ENCODE measurements around the gene MED12L. TPM values are rescaled to one million over a fixed set of nuclear protein-coding genes. Genes with fewer than 3 reads are reported as not detected.

MED12L gene
- total RNA-seq, 2 experiments from 2014 or later = 12.6 to 32.7 TPM

GRCh38 chr3:151460774-151461450, 375.4 kb downstream of the MED12L start, which contains the start of gene IGSF10:
Gene IGSF10, minus strand, starts transcription at chr3:151461061. Its CDS starts 2,352 bp downstream, at chr3:151458709.
- no peaks in the 10 kb centered on the region for H3K4me1 ChIP-seq (ENCODE audit: insufficient read depth, low read length, poor library complexity, severe bottlenecking)
- POLR2A ChIA-PET = interaction anchor here (0.7 to 1.2 kb wide), 2 partner anchors 18 to 1941 kb away, joined by 3 read pairs; no protein-coding TSS in a partner anchor
- H3K9me3 ChIP-seq (ENCODE audit: low read length) = no peaks in the 10 kb centered on the region
- H2AFZ ChIP-seq (ENCODE audit: low read length) = no peak within 1 kb of the TSS
- intact Hi-C loops (cut with micrococcal nuclease; ENCODE audit: unreplicated experiment) = loop anchor here (10.0 kb wide), 1 partner anchor 454 kb away; no protein-coding TSS in a partner anchor
- H3K9me2 ChIP-seq (ENCODE audit: insufficient read depth, low read length) = no peaks in the 10 kb centered on the region
- H3K4me3 ChIP-seq (ENCODE audit: low read depth, low read length, poor library complexity, severe bottlenecking) = no peak within 1 kb of the TSS
- CTCF ChIA-PET (ENCODE audit: unreplicated experiment) = no interaction called here
- no peak within 1 kb of the TSS for H3K27ac ChIP-seq (ENCODE audit: low read depth, low read length, poor library complexity, severe bottlenecking)
- no TSS peak for BruUV-seq (replicated peaks)
- no peaks in the 10 kb centered on the region for H4K20me1 ChIP-seq (ENCODE audit: insufficient read depth, low read length)
- no peaks in the 10 kb centered on the region for H3K79me2 ChIP-seq (ENCODE audit: insufficient read depth, low read depth, low read length)
- TF ChIP-seq EZH2phosphoT487 (IDR thresholded peaks at IDR 0.05; ENCODE audit: borderline replicate concordance, low read depth, low read length) = no peak
- TF ChIP-seq, protein P1, sequence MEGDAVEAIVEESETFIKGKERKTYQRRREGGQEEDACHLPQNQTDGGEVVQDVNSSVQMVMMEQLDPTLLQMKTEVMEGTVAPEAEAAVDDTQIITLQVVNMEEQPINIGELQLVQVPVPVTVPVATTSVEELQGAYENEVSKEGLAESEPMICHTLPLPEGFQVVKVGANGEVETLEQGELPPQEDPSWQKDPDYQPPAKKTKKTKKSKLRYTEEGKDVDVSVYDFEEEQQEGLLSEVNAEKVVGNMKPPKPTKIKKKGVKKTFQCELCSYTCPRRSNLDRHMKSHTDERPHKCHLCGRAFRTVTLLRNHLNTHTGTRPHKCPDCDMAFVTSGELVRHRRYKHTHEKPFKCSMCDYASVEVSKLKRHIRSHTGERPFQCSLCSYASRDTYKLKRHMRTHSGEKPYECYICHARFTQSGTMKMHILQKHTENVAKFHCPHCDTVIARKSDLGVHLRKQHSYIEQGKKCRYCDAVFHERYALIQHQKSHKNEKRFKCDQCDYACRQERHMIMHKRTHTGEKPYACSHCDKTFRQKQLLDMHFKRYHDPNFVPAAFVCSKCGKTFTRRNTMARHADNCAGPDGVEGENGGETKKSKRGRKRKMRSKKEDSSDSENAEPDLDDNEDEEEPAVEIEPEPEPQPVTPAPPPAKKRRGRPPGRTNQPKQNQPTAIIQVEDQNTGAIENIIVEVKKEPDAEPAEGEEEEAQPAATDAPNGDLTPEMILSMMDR (conservative IDR thresholded peaks at IDR 0.05; ENCODE audit: low read length) = no peak
- no peak for DNase-seq (ENCODE audit: low spot score)
- no peak within 1 kb of the TSS for H3K4me2 ChIP-seq (ENCODE audit: low read length)
- no peaks in the 10 kb centered on the region for H3K36me3 ChIP-seq (ENCODE audit: insufficient read depth, low read length)

GRCh38 chr3:151462278-151462780, 376.9 kb downstream of the MED12L start:
- Histone ChIP-seq H3K9me3 (ENCODE audit: low read length) (no peaks in the 10 kb centered on the region), H3K4me1 (ENCODE audit: insufficient read depth, low read length, poor library complexity, severe bottlenecking) (no peaks in the 10 kb centered on the region), H3K27ac (ENCODE audit: low read depth, low read length, poor library complexity, severe bottlenecking) (no peak overlapping the region), H3K36me3 (ENCODE audit: insufficient read depth, low read length) (no peaks in the 10 kb centered on the region), H3K4me3 (ENCODE audit: low read depth, low read length, poor library complexity, severe bottlenecking) (no peak overlapping the region), H3K79me2 (ENCODE audit: insufficient read depth, low read depth, low read length) (no peaks in the 10 kb centered on the region), H3K4me2 (ENCODE audit: low read length) (no peak overlapping the region), H2AFZ (ENCODE audit: low read length) (no peak overlapping the region), H3K9me2 (ENCODE audit: insufficient read depth, low read length) (no peaks in the 10 kb centered on the region), H4K20me1 (ENCODE audit: insufficient read depth, low read length) (no peaks in the 10 kb centered on the region)
- BruUV-seq (replicated peaks) = no TSS peak
- DNase-seq (ENCODE audit: low spot score) = no peak
- intact Hi-C loops (cut with micrococcal nuclease; ENCODE audit: unreplicated experiment) = loop anchor here (10.0 kb wide), 1 partner anchor 452 kb away; no protein-coding TSS in a partner anchor
- TF ChIP-seq, protein P1 (conservative IDR thresholded peaks at IDR 0.05; ENCODE audit: low read length) = no peak
- TF ChIP-seq EZH2phosphoT487 (IDR thresholded peaks at IDR 0.05; ENCODE audit: borderline replicate concordance, low read depth, low read length) = peak; percentile 82; the same call in 1 of the 2 replicates
- ChIA-PET CTCF (ENCODE audit: unreplicated experiment) (no interaction called here), POLR2A (no interaction called here)

- Histone ChIP-seq H3K9me2 (ENCODE audit: insufficient read depth, low read length) (no peaks in the 10 kb centered on the region), H3K4me1 (ENCODE audit: insufficient read depth, low read length, poor library complexity, severe bottlenecking) (no peaks in the 10 kb centered on the region), H3K36me3 (ENCODE audit: insufficient read depth, low read length) (no peaks in the 10 kb centered on the region), H3K4me3 (ENCODE audit: low read depth, low read length, poor library complexity, severe bottlenecking) (no peak overlapping the region), H3K4me2 (ENCODE audit: low read length) (no peak overlapping the region), H3K79me2 (ENCODE audit: insufficient read depth, low read depth, low read length) (no peaks in the 10 kb centered on the region), H3K9me3 (ENCODE audit: low read length) (no peaks in the 10 kb centered on the region), H2AFZ (ENCODE audit: low read length) (no peak overlapping the region), H3K27ac (ENCODE audit: low read depth, low read length, poor library complexity, severe bottlenecking) (no peak overlapping the region), H4K20me1 (ENCODE audit: insufficient read depth, low read length) (no peaks in the 10 kb centered on the region)
- no TSS peak for BruUV-seq (replicated peaks)
- DNase-seq (ENCODE audit: low spot score) = no peak
- POLR2A ChIA-PET = interaction anchor here (0.6 kb wide), 1 partner anchor 12 kb away, joined by 6 read pairs; no protein-coding TSS in a partner anchor
- CTCF ChIA-PET (ENCODE audit: unreplicated experiment) = no interaction called here
- intact Hi-C loops (cut with micrococcal nuclease; ENCODE audit: unreplicated experiment) = loop anchor here (10.0 kb wide), 1 partner anchor 452 kb away; no protein-coding TSS in a partner anchor
- TF ChIP-seq EZH2phosphoT487 (IDR thresholded peaks at IDR 0.05; ENCODE audit: borderline replicate concordance, low read depth, low read length) = no peak
- TF ChIP-seq, protein P1 (conservative IDR thresholded peaks at IDR 0.05; ENCODE audit: low read length) = no peak
Observed at GRCh38 chr3:151462991-151463390, 377.5 kb downstream of the MED12L start.

Measured in OCI-LY7 (cell line).